NCI-H748 treated with DMSO at 0.1 percent for 48 hours (cell line): ENCODE data around the gene SPN.
A peak's percentile ranks its signal among the peaks of the same experiment; 100 is the strongest.
"Not testable (repeated sequence)": the region's sequence is repeated elsewhere in the genome, so short reads cannot be mapped to it uniquely, and the experiment has no call there.

ENCODE experiments used
- DNase-seq: peaks from one replicate; lab custom pipeline; 2025; lab: John Stamatoyannopoulos, UW

SPN gene

GRCh38 chr16:29663016-29663806 lies at the start of gene SPN:
Gene SPN, plus strand, starts transcription at chr16:29663247. Its CDS starts 482 bp downstream, at chr16:29663729.
- no peak for DNase-seq

- DNase-seq = peak; percentile 6
Measured at GRCh38 chr16:29613307-29614057, 49.6 kb upstream of the SPN start.

GRCh38 chr16:29614691-29615314 lies 48.2 kb upstream of the SPN start:
- not testable (repeated sequence) for DNase-seq

- DNase-seq = not testable (repeated sequence)
Measured at GRCh38 chr16:29616127-29616526, 46.9 kb upstream of the SPN start.

- not testable (repeated sequence) for DNase-seq
Measured at GRCh38 chr16:29620591-29620990, 42.5 kb upstream of the SPN start.

- DNase-seq = not testable (repeated sequence)
Measured at GRCh38 chr16:29622738-29623137, 40.3 kb upstream of the SPN start.

GRCh38 chr16:29623253-29623652 lies 39.8 kb upstream of the SPN start:
- not testable (repeated sequence) for DNase-seq

GRCh38 chr16:29625114-29625513 lies 37.9 kb upstream of the SPN start:
- DNase-seq = not testable (repeated sequence)

- not testable (repeated sequence) for DNase-seq
Measured at GRCh38 chr16:29626778-29627331, 36.2 kb upstream of the SPN start.

- not testable (repeated sequence) for DNase-seq
Measured at GRCh38 chr16:29627661-29628075, 35.4 kb upstream of the SPN start.

- DNase-seq = not testable (repeated sequence)
Measured at GRCh38 chr16:29628707-29629106, 34.3 kb upstream of the SPN start.

- DNase-seq = not testable (repeated sequence)
Measured at GRCh38 chr16:29629318-29629717, 33.7 kb upstream of the SPN start.

GRCh38 chr16:29631658-29632057 lies 31.4 kb upstream of the SPN start:
- not testable (repeated sequence) for DNase-seq

- not testable (repeated sequence) for DNase-seq
Measured at GRCh38 chr16:29635902-29636301, 27.1 kb upstream of the SPN start.

GRCh38 chr16:29636368-29636767 lies 26.7 kb upstream of the SPN start:
- DNase-seq = not testable (repeated sequence)

- DNase-seq = not testable (repeated sequence)
Measured at GRCh38 chr16:29638751-29639150, 24.3 kb upstream of the SPN start.

- DNase-seq = no peak
Measured at GRCh38 chr16:29641561-29641960, 21.5 kb upstream of the SPN start.

- DNase-seq = no peak
Measured at GRCh38 chr16:29643596-29643995, 19.5 kb upstream of the SPN start.

- no peak for DNase-seq
Measured at GRCh38 chr16:29644338-29644857, 18.6 kb upstream of the SPN start.

GRCh38 chr16:29644973-29645693 lies 17.9 kb upstream of the SPN start:
- no peak for DNase-seq

- no peak for DNase-seq
Measured at GRCh38 chr16:29645694-29646187, 17.3 kb upstream of the SPN start.
